GM12878 (cell line): ENCODE measurements around the gene SCYL1. TPM values are rescaled to one million over a fixed set of nuclear protein-coding genes. Genes with fewer than 3 reads are reported as not detected.
A peak's percentile ranks its signal among the peaks of the same experiment; 100 is the strongest.

Experiments
- ATAC-seq: fragments of 200-7000 bp; cut with Tn5 transposase; 3 replicates; pipeline ENCODE4 v1.9.1; 2020; ENCODE audit warnings: mild to moderate bottlenecking, moderate library complexity
- BruUV-seq: library from RNA; stranded (reverse); fragments of 400-500 nt; replicated peaks from 2 replicates; lab custom pipeline; 2021; lab: Mats Ljungman, UMichigan
- CTCF ChIA-PET: fragments of 300-600 bp; sonication (Branson Sonifier 250); formaldehyde crosslinking; extraction: SDS; loops from one replicate; lab custom pipeline; 2021; ENCODE audit warnings: inconsistent platforms; lab: Yijun Ruan, JAX
- POLR2A ChIA-PET: fragments of 350-600 bp; formaldehyde crosslinking; extraction: SDS; loops from one replicate; lab custom pipeline; 2021; ENCODE audit warnings: inconsistent platforms; lab: Charles Lee
- RAD21 ChIA-PET: fragments of 300-600 bp; sonication (Branson Sonifier 250); formaldehyde crosslinking; loops from one replicate; lab custom pipeline; 2023; ENCODE audit warnings: antibody characterized with exemption; ENCODE audit not compliant: unreplicated experiment; lab: Charles Lee
- SMC1A ChIA-PET: fragments of 300-600 bp; sonication (Branson Sonifier 250); formaldehyde crosslinking; loops from one replicate; lab custom pipeline; 2023; ENCODE audit not compliant: unreplicated experiment, uncharacterized antibody; lab: Charles Lee
- DNase-seq: peaks from one replicate; pipeline ENCODE4 v3.0.0-alpha.2; 2011; ENCODE audit warnings: low read depth, low spot score
- FAIRE-seq: peaks from 3 replicates; lab custom pipeline; 2011; peaks lifted over from hg19 to GRCh38; lab: Jason Lieb, UNC
- H2AFZ ChIP-seq: 2 replicates; pipeline ENCODE4 v1.6.0; 2011; ENCODE audit warnings: low read depth, low read length, control low read depth; ENCODE audit not compliant: control insufficient read depth
- H3K27ac ChIP-seq: 2 replicates; pipeline ENCODE4 v1.5.1; 2011; ENCODE audit warnings: control low read depth; ENCODE audit not compliant: control insufficient read depth, insufficient read depth
- H3K27me3 ChIP-seq, 2 experiments: replicated peaks in 1 of 2; 2 replicates each; pipeline versions ENCODE4 v1.6.0 to v1.6.1; 2011; ENCODE audit warnings: low read length in 1 of 2; ENCODE audit not compliant: control insufficient read depth in 2 of 2, insufficient read depth in 2 of 2
- H3K36me3 ChIP-seq, 2 experiments: 2 replicates each; pipeline ENCODE4 v1.5.1; 2011; ENCODE audit warnings: low read length in 1 of 2; ENCODE audit not compliant: control insufficient read depth in 2 of 2, insufficient read depth in 2 of 2
- H3K4me1 ChIP-seq: 2 replicates; pipeline ENCODE4 v1.6.1; 2011; ENCODE audit warnings: mild to moderate bottlenecking, low read length, moderate library complexity, mixed read lengths; ENCODE audit not compliant: control insufficient read depth, insufficient read depth
- H3K4me2 ChIP-seq: 2 replicates; pipeline ENCODE4 v1.6.0; 2011; ENCODE audit warnings: control low read depth; ENCODE audit not compliant: control insufficient read depth, insufficient read depth
- H3K4me3 ChIP-seq: fragments of 200-600 bp; sonication (generic); 2 replicates; pipeline ENCODE4 v1.5.1; 2016
- H3K79me2 ChIP-seq: 2 replicates; pipeline ENCODE4 v1.6.0; 2011; ENCODE audit warnings: low read length; ENCODE audit not compliant: control insufficient read depth, insufficient read depth
- H3K9ac ChIP-seq: 2 replicates; pipeline ENCODE4 v1.8.0; 2011; ENCODE audit warnings: low read length, control low read depth, mixed read lengths; ENCODE audit not compliant: control insufficient read depth, insufficient read depth
- H3K9me3 ChIP-seq: replicated peaks from 3 replicates; pipeline ENCODE4 v1.5.1; 2011; ENCODE audit warnings: mild to moderate bottlenecking, low read length; ENCODE audit not compliant: control insufficient read depth, insufficient read depth
- H4K20me1 ChIP-seq: 2 replicates; pipeline ENCODE4 v1.6.0; 2011; ENCODE audit not compliant: control insufficient read depth, insufficient read depth
- ASH2L ChIP-seq: fragments of 300-600, 200-600 bp; sonication (generic); IDR thresholded peaks from 2 replicates; pipeline ENCODE4 v1.6.1; 2017; ENCODE audit warnings: low read depth, mild to moderate bottlenecking, borderline replicate concordance
- BCL11A ChIP-seq: IDR thresholded peaks from 2 replicates; pipeline ENCODE4 v1.6.1; 2011; ENCODE audit warnings: low read depth, low read length
- BCL3 ChIP-seq: IDR thresholded peaks from 2 replicates; pipeline ENCODE4 v1.6.1; 2011; ENCODE audit warnings: borderline replicate concordance, low read depth, mild to moderate bottlenecking, moderate library complexity, low read length; ENCODE audit not compliant: insufficient read depth, poor library complexity, severe bottlenecking
- EED ChIP-seq: sonication (generic); IDR thresholded peaks from 2 replicates; pipeline ENCODE4 v1.6.1; 2016; ENCODE audit warnings: antibody characterized with exemption, low read depth
- FOS ChIP-seq: IDR thresholded peaks from 3 replicates; pipeline ENCODE4 v1.6.1; 2011; ENCODE audit warnings: borderline replicate concordance; ENCODE audit not compliant: insufficient read length; ENCODE audit errors: extremely low read depth
- KLF5 ChIP-seq: fragments of 450-650 bp; IDR thresholded peaks from 2 replicates; pipeline ENCODE4 v1.6.1; 2014; ENCODE audit warnings: mild to moderate bottlenecking; ENCODE audit not compliant: partially characterized antibody
- NFYB ChIP-seq: IDR thresholded peaks from 2 replicates; pipeline ENCODE4 v1.6.1; 2011; ENCODE audit warnings: low read depth, mild to moderate bottlenecking, low read length, improper control_type of control experiment, moderate library complexity; ENCODE audit not compliant: insufficient read depth
- NR2C2 ChIP-seq: IDR thresholded peaks from 2 replicates; pipeline ENCODE4 v1.6.1; 2011; ENCODE audit warnings: borderline replicate concordance, low read depth; ENCODE audit not compliant: control insufficient read depth, insufficient read length
- PAX5 ChIP-seq: IDR thresholded peaks from 2 replicates; pipeline ENCODE4 v1.6.1; 2011; ENCODE audit warnings: low read depth, low read length, borderline replicate concordance
- PML ChIP-seq: IDR thresholded peaks from 2 replicates; pipeline ENCODE4 v1.6.1; 2012; ENCODE audit warnings: low read length, inconsistent platforms
- RELA ChIP-seq: fragments of 450-650 bp; IDR thresholded peaks from 2 replicates; pipeline ENCODE4 v1.8.0; 2014; ENCODE audit warnings: borderline replicate concordance; ENCODE audit not compliant: partially characterized antibody
- RUNX3 ChIP-seq: IDR thresholded peaks from 2 replicates; pipeline ENCODE4 v1.6.1; 2012; ENCODE audit warnings: low read length, inconsistent platforms
- SPI1 ChIP-seq: IDR thresholded peaks from 2 replicates; pipeline ENCODE4 v1.6.1; 2011; ENCODE audit warnings: low read depth, mild to moderate bottlenecking, low read length, moderate library complexity, borderline replicate concordance; ENCODE audit not compliant: insufficient read depth
- STAT1 ChIP-seq: fragments of 450-650 bp; conservative IDR thresholded peaks from 2 replicates; pipeline ENCODE4 v1.6.1; 2014; ENCODE audit warnings: antibody characterized with exemption, mild to moderate bottlenecking
- TCF3 ChIP-seq: IDR thresholded peaks from 2 replicates; pipeline ENCODE4 v1.6.1; 2012; ENCODE audit warnings: low read depth, mild to moderate bottlenecking, low read length, borderline replicate concordance; ENCODE audit not compliant: insufficient read depth
- YY1 ChIP-seq: IDR thresholded peaks from 2 replicates; pipeline ENCODE4 v1.6.1; 2011; ENCODE audit warnings: low read depth, mild to moderate bottlenecking, low read length
- WGBS: methylation state at CpG from one replicate; pipeline ENCODE4 v1.1.6; 2016; ENCODE audit warnings: low lambda C conversion rate; ENCODE audit not compliant: insufficient replicate concordance, insufficient coverage; ENCODE audit errors: missing lambda C conversion rate; 5-methylcytosine and 5-hydroxymethylcytosine counted together
- in situ Hi-C: fragments of 300-500 bp; cut with MboI; formaldehyde crosslinking; loops from 9 replicates; pipeline ENCODE4 v1.14.3; 2018; ENCODE audit warnings: mixed read lengths
- intact Hi-C: fragments of 100-400 bp; cut with micrococcal nuclease; formaldehyde crosslinking; loops from one replicate; pipeline ENCODE4 v1.14.2; 2022; ENCODE audit not compliant: unreplicated experiment
- polyA plus RNA-seq, 11 experiments: library from polyadenylated mRNA; depleted of rRNA in 4 of 11; unstranded in 6 of 11; stranded (reverse) in 5 of 11; fragments of >200 nt; fragmentation: Nextera tagmentation in 4 of 11; fragmentation: Illumina TruSeq in 1 of 11; extraction: Ambion mirVana in 4 of 11; extraction: Trizol in 1 of 11; gene quantifications; 1 replicate in 1 of 11; 2 replicates in 10 of 11; pipeline versions ENCODE4 v1.2.1 to v1.2.3, GENCODE V29; 2011 to 2016; ENCODE audit warnings: inconsistent platforms in 2 of 11, missing spikeins in 2 of 11, low read depth in 1 of 11
- total RNA-seq, 4 experiments: library from RNA; depleted of rRNA in 3 of 4; stranded (reverse); fragments of >200 nt in 3 of 4; fragmentation: Illumina TruSeq in 1 of 4; extraction: Trizol in 1 of 4; gene quantifications; 2 replicates each; pipeline versions ENCODE4 v1.2.1 to v1.2.3, GENCODE V29; 2013 to 2021
- TF ChIP-seq, protein P1 (sequence below): fragments of 450-650 bp; IDR thresholded peaks from 2 replicates; pipeline ENCODE4 v1.6.1; 2017; ENCODE audit warnings: borderline replicate concordance

Gene SCYL1
- total and polyA plus RNA-seq, 10 of the 15 experiments (the other 5 are each of a cell fraction or from before 2014, with no cell fraction given): 0.80 to 82.7 (median 51.2) TPM

DNA sequence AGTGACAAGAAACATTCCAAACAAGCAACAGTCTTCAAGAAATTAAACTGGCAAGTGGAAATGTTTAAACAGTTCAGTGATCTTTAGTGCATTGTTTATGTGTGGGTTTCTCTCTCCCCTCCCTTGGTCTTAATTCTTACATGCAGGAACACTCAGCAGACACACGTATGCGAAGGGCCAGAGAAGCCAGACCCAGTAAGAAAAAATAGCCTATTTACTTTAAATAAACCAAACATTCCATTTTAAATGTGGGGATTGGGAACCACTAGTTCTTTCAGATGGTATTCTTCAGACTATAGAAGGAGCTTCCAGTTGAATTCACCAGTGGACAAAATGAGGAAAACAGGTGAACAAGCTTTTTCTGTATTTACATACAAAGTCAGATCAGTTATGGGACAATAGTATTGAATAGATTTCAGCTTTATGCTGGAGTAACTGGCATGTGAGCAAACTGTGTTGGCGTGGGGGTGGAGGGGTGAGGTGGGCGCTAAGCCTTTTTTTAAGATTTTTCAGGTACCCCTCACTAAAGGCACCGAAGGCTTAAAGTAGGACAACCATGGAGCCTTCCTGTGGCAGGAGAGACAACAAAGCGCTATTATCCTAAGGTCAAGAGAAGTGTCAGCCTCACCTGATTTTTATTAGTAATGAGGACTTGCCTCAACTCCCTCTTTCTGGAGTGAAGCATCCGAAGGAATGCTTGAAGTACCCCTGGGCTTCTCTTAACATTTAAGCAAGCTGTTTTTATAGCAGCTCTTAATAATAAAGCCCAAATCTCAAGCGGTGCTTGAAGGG is 20.0 kb upstream of the SCYL1 start (continued):
- TF ChIP-seq SPI1: no peak

- intact Hi-C loops: loop anchor here (2.0 kb wide), 1 partner anchor 35 kb away; no protein-coding TSS in a partner anchor
- DNase-seq (no peak), FAIRE-seq (no peak), ATAC-seq (no peak)
- Histone ChIP-seq H3K27me3 (no peaks in the 10 kb centered on the region), H3K4me1 (peaks cover 10% of the 10 kb centered on the region; the same call in 1 of the 2 replicates), H3K79me2 (peaks cover 62% of the 10 kb centered on the region), H3K4me2 (peak overlapping the region; percentile 87), H4K20me1 (peaks cover 15% of the 10 kb centered on the region), H3K27ac (peak overlapping the region; percentile 28; the same call in 1 of the 2 replicates), H3K9me3 (no peaks in the 10 kb centered on the region), H2AFZ (no peak overlapping the region), H3K36me3 (peaks cover 6 to 36% of the 10 kb centered on the region in 2 experiments), H3K9ac (peak overlapping the region; percentile 100), H3K4me3 (peak overlapping the region; percentile 98)
- ChIA-PET RAD21 (interaction anchor here (1.3 to 11.3 kb wide), 8 partner anchors 9 to 87 kb away, joined by 3 to 179 read pairs (median 14); partner anchors contain the start of gene NEAT1), SMC1A (interaction anchor here (1.5 to 19.3 kb wide), 5 partner anchors 13 to 88 kb away, joined by 4 to 481 read pairs (median 131); partner anchors contain the start of gene MALAT1), POLR2A (interaction anchor here (0.6 to 10.3 kb wide), 16 partner anchors 12 to 123 kb away, joined by 3 to 192 read pairs (median 4); partner anchors contain the start of genes MALAT1, NEAT1, SCYL1 and SLC25A45), CTCF (interaction anchor here (0.5 to 27.9 kb wide), 9 partner anchors 10 to 325 kb away, joined by 3 to 728 read pairs (median 3); partner anchors contain the start of genes DPF2, FRMD8, MALAT1 and NEAT1)
- BruUV-seq: no TSS peak
- 9% methylated on average over 12 of the region's 12 CpGs for WGBS
- in situ Hi-C loops: loop anchor here (5.0 kb wide), 1 partner anchor 88 kb away; no protein-coding TSS in a partner anchor
- TF ChIP-seq PAX5 (no peak), YY1 (0 out of 2 replicates have a peak, but pooled peaks have one; percentile 5), RUNX3 (peak; percentile 33; the same call in 1 of the 2 replicates), PML (peak; percentile 16; the same call in 1 of the 2 replicates), NR2C2 (no peak), EED (no peak), FOS (no peak), STAT1 (no peak), ASH2L (no peak), TCF3 (peak; percentile 38; the same call in 1 of the 2 replicates), KLF5 (no peak), BCL3 (no peak), NFYB (no peak), BCL11A (no peak), RELA (no peak)
- TF ChIP-seq, protein P1, sequence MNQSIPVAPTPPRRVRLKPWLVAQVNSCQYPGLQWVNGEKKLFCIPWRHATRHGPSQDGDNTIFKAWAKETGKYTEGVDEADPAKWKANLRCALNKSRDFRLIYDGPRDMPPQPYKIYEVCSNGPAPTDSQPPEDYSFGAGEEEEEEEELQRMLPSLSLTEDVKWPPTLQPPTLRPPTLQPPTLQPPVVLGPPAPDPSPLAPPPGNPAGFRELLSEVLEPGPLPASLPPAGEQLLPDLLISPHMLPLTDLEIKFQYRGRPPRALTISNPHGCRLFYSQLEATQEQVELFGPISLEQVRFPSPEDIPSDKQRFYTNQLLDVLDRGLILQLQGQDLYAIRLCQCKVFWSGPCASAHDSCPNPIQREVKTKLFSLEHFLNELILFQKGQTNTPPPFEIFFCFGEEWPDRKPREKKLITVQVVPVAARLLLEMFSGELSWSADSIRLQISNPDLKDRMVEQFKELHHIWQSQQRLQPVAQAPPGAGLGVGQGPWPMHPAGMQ: no peak
These were observed 19.2 kb upstream of the SCYL1 start for GRCh38 chr11:65505466-65506289.
